Transverse colon (tissue), 4 donors: ENCODE measurements around the gene DNASE1L2. TPM values are rescaled to one million over a fixed set of nuclear protein-coding genes. Genes with fewer than 3 reads are reported as not detected.

Experiments
- DNase-seq: peaks from one replicate; pipeline ENCODE4 v3.0.0-alpha.2; 2019
- H3K27ac ChIP-seq, 4 donors: fragments of 200-600 bp; sonication (generic); 2 replicates each; pipeline ENCODE4 v1.5.1; 2016 to 2018; ENCODE audit warnings: inconsistent platforms in 4 of 4
- H3K27me3 ChIP-seq: fragments of 200-600 bp; sonication (generic); 2 replicates; pipeline ENCODE4 v1.5.1; 2017; ENCODE audit warnings: inconsistent platforms
- H3K36me3 ChIP-seq, 4 donors: fragments of 200-600 bp; sonication (generic); 2 replicates each; pipeline ENCODE4 v1.5.1; 2017 to 2019; ENCODE audit warnings: inconsistent platforms in 4 of 4
- H3K4me1 ChIP-seq, 4 donors: fragments of 200-600 bp; sonication (generic); 2 replicates each; pipeline ENCODE4 v1.5.1; 2017 to 2020; ENCODE audit warnings: inconsistent platforms in 4 of 4
- H3K4me3 ChIP-seq, 4 donors: fragments of 200-600 bp; sonication (generic); 1 replicate in 1 of 4; 2 replicates in 3 of 4; pipeline versions ENCODE4 v1.5.1 to v1.6.1; 2017 to 2019; ENCODE audit warnings: inconsistent platforms in 4 of 4
- H3K9me3 ChIP-seq, 2 donors: fragments of 200-600 bp; sonication (generic); 2 replicates each; pipeline ENCODE4 v1.5.1; 2017 to 2019; ENCODE audit warnings: inconsistent platforms in 2 of 2
- EP300 ChIP-seq: sonication (generic); formaldehyde crosslinking; IDR thresholded peaks from one replicate; pipeline ENCODE4 v1.6.1; 2017; ENCODE audit warnings: antibody characterized with exemption, low read depth
- POLR2A ChIP-seq: fragments of 450-650 bp; IDR thresholded peaks from one replicate; pipeline ENCODE4 v1.6.1; 2016; ENCODE audit warnings: antibody characterized with exemption, mild to moderate bottlenecking, moderate library complexity
- POLR2AphosphoS5 ChIP-seq, 3 donors: sonication (generic); formaldehyde crosslinking; IDR thresholded peaks; one replicate each; pipeline ENCODE4 v1.6.1; 2016; ENCODE audit warnings: antibody characterized with exemption in 3 of 3
- WGBS, 2 donors: methylation state at CpG; one replicate each; pipeline ENCODE4 v1.1.5; 2018; ENCODE audit warnings: low coverage in 1 of 2; 5-methylcytosine and 5-hydroxymethylcytosine counted together
- in situ Hi-C, 4 donors: fragments of 200-750 bp; cut with MboI; loops; one replicate each; pipeline versions ENCODE4 v1.15.0 to v1.15.1; 2017; ENCODE audit warnings: low sequenced_read_pairs in 3 of 4, low pct_ligation_motif_present in 1 of 4, low pct_unique_long_range_greater_than_20kb in 1 of 4
- intact Hi-C: fragments of 100-400 bp; cut with DNase I; formaldehyde crosslinking; loops from one replicate; pipeline ENCODE4 v1.15.1; 2023; ENCODE audit warnings: low total_unique reads
- total RNA-seq, 4 donors: library from RNA; depleted of rRNA; stranded (reverse); fragments of >200 nt; gene quantifications; one replicate each; pipeline ENCODE4 v1.1.0, GENCODE V29; 2016
- TF ChIP-seq, protein P1 (sequence below), 5 experiments: fragments of 200-600 bp in 3 of 5; fragments of 450-650 bp in 2 of 5; sonication (generic) in 3 of 5; IDR thresholded peaks; 1 replicate in 2 of 5; 2 replicates in 3 of 5; pipeline ENCODE4 v1.5.1; 2016 to 2017; ENCODE audit warnings: antibody characterized with exemption in 5 of 5, inconsistent platforms in 3 of 5, mild to moderate bottlenecking in 2 of 5, moderate library complexity in 1 of 5

Gene DNASE1L2
- total RNA-seq, 4 donors from 2014 or later = 0.55 to 3.0 (median 0.64) TPM; not detected in 1

DNA sequence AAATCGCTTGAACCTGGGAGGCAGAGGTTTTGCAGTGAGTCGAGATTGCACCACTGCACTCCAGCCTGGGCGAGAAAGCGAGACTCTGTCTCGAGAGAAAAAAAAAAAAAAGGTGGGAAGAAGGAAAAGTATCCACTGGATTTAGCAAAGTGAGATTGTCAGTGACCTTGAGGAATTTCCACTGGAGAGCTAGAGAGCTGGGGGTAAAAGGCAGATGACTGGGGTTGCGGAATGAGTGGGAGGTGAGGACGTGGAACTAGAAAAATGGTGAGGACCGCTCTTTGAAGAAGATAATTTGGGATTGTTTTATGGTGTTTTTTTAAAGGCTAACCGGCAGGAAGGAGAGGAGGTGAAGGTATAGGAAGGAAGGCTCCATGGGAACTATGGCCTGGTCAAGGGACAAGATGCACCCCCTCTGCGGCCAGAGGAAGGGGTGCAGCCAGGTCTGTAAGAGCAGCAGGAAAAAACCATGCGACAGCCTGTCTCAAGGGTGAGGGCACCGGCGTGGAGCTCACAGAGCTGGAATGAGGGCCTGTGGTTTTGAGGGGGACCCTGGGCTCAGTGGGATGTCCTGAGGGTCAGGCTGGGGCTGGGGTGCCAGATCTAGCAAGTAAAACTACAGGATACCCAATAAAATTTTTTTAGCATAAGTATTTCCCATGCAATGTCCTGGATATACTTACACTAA, 31.7 kb upstream of the DNASE1L2 start:
- WGBS, 2 donors = 71 to 83% methylated on average over 7 to 13 of the region's 13 CpGs
- peaks cover 2% of the 10 kb centered on the region for H3K27me3 ChIP-seq
- H3K4me1 ChIP-seq = peaks cover 11 to 18% (median 13%) of the 10 kb centered on the region in 4 donors
- peak overlapping the region; percentile 62 to 90 (median 84) for H3K4me3 ChIP-seq
- no peaks in the 10 kb centered on the region for H3K9me3 ChIP-seq
- peaks cover 0 to 13% (median 3%) of the 10 kb centered on the region in 4 donors for H3K36me3 ChIP-seq
- DNase-seq = no peak
- TF ChIP-seq POLR2A = no peak
- TF ChIP-seq EP300 = no peak
- TF ChIP-seq, protein P1, sequence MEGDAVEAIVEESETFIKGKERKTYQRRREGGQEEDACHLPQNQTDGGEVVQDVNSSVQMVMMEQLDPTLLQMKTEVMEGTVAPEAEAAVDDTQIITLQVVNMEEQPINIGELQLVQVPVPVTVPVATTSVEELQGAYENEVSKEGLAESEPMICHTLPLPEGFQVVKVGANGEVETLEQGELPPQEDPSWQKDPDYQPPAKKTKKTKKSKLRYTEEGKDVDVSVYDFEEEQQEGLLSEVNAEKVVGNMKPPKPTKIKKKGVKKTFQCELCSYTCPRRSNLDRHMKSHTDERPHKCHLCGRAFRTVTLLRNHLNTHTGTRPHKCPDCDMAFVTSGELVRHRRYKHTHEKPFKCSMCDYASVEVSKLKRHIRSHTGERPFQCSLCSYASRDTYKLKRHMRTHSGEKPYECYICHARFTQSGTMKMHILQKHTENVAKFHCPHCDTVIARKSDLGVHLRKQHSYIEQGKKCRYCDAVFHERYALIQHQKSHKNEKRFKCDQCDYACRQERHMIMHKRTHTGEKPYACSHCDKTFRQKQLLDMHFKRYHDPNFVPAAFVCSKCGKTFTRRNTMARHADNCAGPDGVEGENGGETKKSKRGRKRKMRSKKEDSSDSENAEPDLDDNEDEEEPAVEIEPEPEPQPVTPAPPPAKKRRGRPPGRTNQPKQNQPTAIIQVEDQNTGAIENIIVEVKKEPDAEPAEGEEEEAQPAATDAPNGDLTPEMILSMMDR (IDR thresholded peaks at IDR 0.05) = no peak
- TF ChIP-seq POLR2AphosphoS5 (IDR thresholded peaks at IDR 0.05) = no peak
- in situ Hi-C loops = no loop called here
- peak overlapping the region; percentile 94 to 99 (median 95) for H3K27ac ChIP-seq
- intact Hi-C loops = no loop called here

- WGBS, 2 donors = 0 to 1% methylated on average over 23 to 36 of the region's 93 CpGs
- Histone ChIP-seq H3K36me3 (peaks cover 0 to 13% (median 3%) of the 10 kb centered on the region in 4 donors), H3K4me3 (peak within 1 kb of the TSS; percentile 62 to 90 (median 84)), H3K27me3 (no peaks in the 10 kb centered on the region), H3K9me3 (no peaks in the 10 kb centered on the region), H3K4me1 (peaks cover 11 to 18% (median 13%) of the 10 kb centered on the region in 4 donors), H3K27ac (peak within 1 kb of the TSS; percentile 94 to 99 (median 95))
- TF ChIP-seq EP300 = no peak
- TF ChIP-seq, protein P1 (IDR thresholded peaks at IDR 0.05) = peak in 1 of 5 experiments; percentile 17
- peak; percentile 59 to 90 (median 90) for TF ChIP-seq POLR2AphosphoS5 (IDR thresholded peaks at IDR 0.05)
- peak; percentile 89 for TF ChIP-seq POLR2A
- in situ Hi-C loops (no loop called here), intact Hi-C loops (no loop called here)
- peak; percentile 89 for DNase-seq
Measured at GRCh38 chr16:2205104-2205966, 30.9 kb upstream of the DNASE1L2 start, which contains the start of gene MLST8. MLST8 (plus strand) TSS chr16:2205454; CDS start chr16:2206086, 632 bp downstream.

- Histone ChIP-seq H3K4me1 (peaks cover 11 to 18% (median 13%) of the 10 kb centered on the region in 4 donors), H3K36me3 (peaks cover 0 to 13% (median 3%) of the 10 kb centered on the region in 4 donors), H3K9me3 (no peaks in the 10 kb centered on the region), H3K27ac (peak overlapping the region; percentile 94 to 99 (median 95)), H3K27me3 (no peaks in the 10 kb centered on the region), H3K4me3 (peak overlapping the region; percentile 62 to 90 (median 84))
- in situ Hi-C loops = no loop called here
- WGBS, 2 donors = 10% methylated on average over 15 of the region's 16 CpGs; no CpG with 5 or more reads in 1 of the 2 donors
- DNase-seq = no peak
- TF ChIP-seq POLR2A (no peak), EP300 (no peak)
- intact Hi-C loops = no loop called here
Measured at GRCh38 chr16:2205967-2206313, 30.3 kb upstream of the DNASE1L2 start.

DNA sequence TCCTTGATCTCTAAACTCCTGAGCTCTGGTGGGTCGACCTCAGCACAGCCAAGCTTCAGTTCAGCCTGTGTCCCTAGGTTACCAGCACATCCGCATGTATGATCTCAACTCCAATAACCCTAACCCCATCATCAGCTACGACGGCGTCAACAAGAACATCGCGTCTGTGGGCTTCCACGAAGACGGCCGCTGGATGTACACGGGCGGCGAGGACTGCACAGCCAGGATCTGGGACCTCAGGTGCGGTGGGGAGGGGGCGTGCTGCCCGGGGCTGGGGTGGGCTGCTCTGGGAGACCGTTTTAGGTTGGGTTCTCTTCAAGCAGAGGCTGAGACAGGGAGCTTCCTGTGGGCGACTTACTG, 29.8 kb upstream of the DNASE1L2 start:
- intact Hi-C loops = no loop called here
- in situ Hi-C loops = no loop called here
- peaks cover 11 to 18% (median 13%) of the 10 kb centered on the region in 4 donors for H3K4me1 ChIP-seq
- DNase-seq = no peak
- H3K27ac ChIP-seq = peak overlapping the region in 3 of 4 donors; percentile 94 to 99 (median 96)
- TF ChIP-seq, protein P1 (IDR thresholded peaks at IDR 0.05) = no peak
- TF ChIP-seq POLR2AphosphoS5 (IDR thresholded peaks at IDR 0.05) (no peak), EP300 (no peak), POLR2A (no peak)
- H3K27me3 ChIP-seq = no peaks in the 10 kb centered on the region
- H3K36me3 ChIP-seq = peaks cover 0 to 13% (median 3%) of the 10 kb centered on the region in 4 donors
- WGBS, 2 donors = 75% methylated on average over 15 of the region's 18 CpGs; no CpG with 5 or more reads in 1 of the 2 donors
- H3K9me3 ChIP-seq = no peaks in the 10 kb centered on the region
- peak overlapping the region in 2 of 4 donors; percentile 80 to 90 for H3K4me3 ChIP-seq
